ENCODE results near the gene SMAD3. TPM values are rescaled to one million over a fixed set of nuclear protein-coding genes. Genes with fewer than 3 reads are reported as not detected.
A peak's percentile ranks its signal among the peaks of the same experiment; 100 is the strongest.

SMAD3 gene
- total RNA-seq, 2 experiments from 2014 or later: 74.1 to 75.9 TPM

- POLR2A ChIA-PET: interaction anchor here (0.6 to 3.1 kb wide), 3 partner anchors 11 to 60 kb away, joined by 3 to 14 read pairs (median 3); no protein-coding TSS in a partner anchor
- Mint-ChIP-seq H3K27me3 (no peaks in the 10 kb centered on the region), H3K4me1 (peaks cover 38% of the 10 kb centered on the region), H3K4me3 (no peak overlapping the region), H3K9me3 (no peaks in the 10 kb centered on the region), H3K36me3 (peaks cover 8% of the 10 kb centered on the region), H3K27ac (no peak overlapping the region)
- peak; percentile 10 for DNase-seq
- no peak for ATAC-seq (ENCODE audit: low read depth)
These were observed 58.7 kb downstream of the SMAD3 start for GRCh38 chr15:67124111-67124510.

GRCh38 chr15:67124911-67125588, 59.6 kb downstream of the SMAD3 start:
- H3K4me1 Mint-ChIP-seq: peaks cover 31% of the 10 kb centered on the region
- peak; percentile 14 for DNase-seq
- H3K36me3 Mint-ChIP-seq: peaks cover 5% of the 10 kb centered on the region
- H3K27ac Mint-ChIP-seq: no peak overlapping the region
- H3K4me3 Mint-ChIP-seq: no peak overlapping the region
- no peak for ATAC-seq (ENCODE audit: low read depth)
- H3K27me3 Mint-ChIP-seq: no peaks in the 10 kb centered on the region
- H3K9me3 Mint-ChIP-seq: no peaks in the 10 kb centered on the region
- POLR2A ChIA-PET: interaction anchor here (0.5 to 3.1 kb wide), 3 partner anchors 10 to 39 kb away, joined by 3 to 14 read pairs (median 3); no protein-coding TSS in a partner anchor

DNA sequence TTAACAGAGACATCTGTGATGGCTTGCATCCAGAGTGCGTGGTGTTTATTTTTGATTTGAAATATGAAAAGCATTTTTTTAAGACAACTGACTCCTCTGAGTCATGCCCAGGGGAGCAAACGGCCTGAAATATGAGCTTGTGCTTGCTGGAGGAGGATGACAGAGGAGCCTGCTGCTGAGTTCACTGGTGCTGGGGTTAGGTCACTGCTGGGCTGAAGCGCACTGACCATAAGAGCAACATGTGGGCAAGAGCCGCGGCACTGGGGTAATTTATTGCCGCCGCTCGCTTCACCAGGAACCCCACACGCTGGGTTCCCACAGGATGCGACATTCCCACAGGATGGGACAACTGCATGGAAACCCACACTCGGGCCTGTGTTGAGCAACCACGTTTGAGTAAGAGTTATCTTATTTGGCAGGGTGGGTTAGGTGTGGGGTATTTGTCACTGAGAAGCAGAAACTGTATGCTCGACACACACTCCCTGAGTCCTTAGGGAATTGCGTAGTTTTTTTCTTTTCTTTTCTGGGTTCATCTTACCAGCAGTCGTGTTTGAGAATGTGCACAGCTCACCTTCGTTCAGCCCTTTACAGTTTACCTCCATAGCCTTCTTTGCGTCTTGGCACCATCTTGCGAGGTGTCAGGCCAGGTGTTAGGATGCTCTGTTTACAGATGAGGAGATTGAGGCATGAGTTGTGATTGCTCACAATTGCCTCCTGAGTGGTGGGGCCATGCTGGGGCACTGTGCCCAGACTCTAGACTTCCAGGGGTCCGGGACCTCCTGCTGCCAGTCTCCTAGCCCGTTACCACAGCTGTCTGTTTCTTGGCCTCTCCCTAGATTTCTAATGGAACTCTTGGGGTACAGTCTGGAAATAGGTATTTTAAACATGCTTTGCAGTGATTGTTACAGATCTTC, 60.4 kb downstream of the SMAD3 start:
- Mint-ChIP-seq H3K4me1 (peaks cover 25% of the 10 kb centered on the region), H3K27me3 (no peaks in the 10 kb centered on the region), H3K4me3 (no peak overlapping the region), H3K9me3 (no peaks in the 10 kb centered on the region), H3K27ac (no peak overlapping the region), H3K36me3 (peaks cover 5% of the 10 kb centered on the region)
- ATAC-seq (ENCODE audit: low read depth): no peak
- POLR2A ChIA-PET: interaction anchor here (3.1 kb wide), 1 partner anchor 9 kb away, joined by 14 read pairs; no protein-coding TSS in a partner anchor
- DNase-seq: peak; percentile 17

GRCh38 chr15:67126551-67127330, 61.3 kb downstream of the SMAD3 start:
- Mint-ChIP-seq H3K9me3 (no peaks in the 10 kb centered on the region), H3K4me1 (peaks cover 25% of the 10 kb centered on the region), H3K27ac (peak overlapping the region; percentile 24), H3K36me3 (peaks cover 5% of the 10 kb centered on the region), H3K4me3 (no peak overlapping the region), H3K27me3 (no peaks in the 10 kb centered on the region)
- ATAC-seq (ENCODE audit: low read depth) (no peak), DNase-seq (peak; percentile 17)
- POLR2A ChIA-PET: no interaction called here

- Mint-ChIP-seq H3K4me1 (peaks cover 25% of the 10 kb centered on the region), H3K27ac (no peak overlapping the region), H3K4me3 (no peak overlapping the region), H3K27me3 (no peaks in the 10 kb centered on the region), H3K9me3 (no peaks in the 10 kb centered on the region), H3K36me3 (peaks cover 5% of the 10 kb centered on the region)
- ATAC-seq (ENCODE audit: low read depth): no peak
- POLR2A ChIA-PET: no interaction called here
- DNase-seq: no peak
These were observed 61.9 kb downstream of the SMAD3 start for GRCh38 chr15:67127331-67127664.

DNA sequence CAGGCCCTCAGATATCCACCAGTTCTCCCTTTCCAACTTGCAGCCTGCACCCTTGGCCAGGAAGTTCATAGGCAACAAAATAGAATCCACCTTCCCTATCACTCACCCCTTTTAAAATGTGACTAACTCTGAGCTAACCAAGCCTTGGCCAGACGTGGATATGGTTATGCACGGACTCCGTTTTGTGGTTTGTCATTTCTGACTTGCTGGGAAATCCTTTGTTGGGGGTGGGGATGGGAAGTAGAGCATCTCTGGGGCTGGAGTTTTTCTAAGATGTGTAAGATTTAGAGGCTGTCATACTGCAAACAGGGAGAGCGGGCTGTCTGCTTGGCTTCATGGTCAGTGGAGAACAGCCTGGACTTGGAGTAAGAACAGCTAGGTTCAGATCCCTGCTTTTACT, 62.6 kb downstream of the SMAD3 start:
- POLR2A ChIA-PET: interaction anchor here (0.7 to 1.1 kb wide), 2 partner anchors 9 kb away, joined by 3 to 4 read pairs; no protein-coding TSS in a partner anchor
- no peak for DNase-seq
- no peak for ATAC-seq (ENCODE audit: low read depth)
- Mint-ChIP-seq H3K27me3 (no peaks in the 10 kb centered on the region), H3K27ac (no peak overlapping the region), H3K4me1 (peaks cover 28% of the 10 kb centered on the region), H3K4me3 (no peak overlapping the region), H3K36me3 (peaks cover 6% of the 10 kb centered on the region), H3K9me3 (no peaks in the 10 kb centered on the region)

DNA sequence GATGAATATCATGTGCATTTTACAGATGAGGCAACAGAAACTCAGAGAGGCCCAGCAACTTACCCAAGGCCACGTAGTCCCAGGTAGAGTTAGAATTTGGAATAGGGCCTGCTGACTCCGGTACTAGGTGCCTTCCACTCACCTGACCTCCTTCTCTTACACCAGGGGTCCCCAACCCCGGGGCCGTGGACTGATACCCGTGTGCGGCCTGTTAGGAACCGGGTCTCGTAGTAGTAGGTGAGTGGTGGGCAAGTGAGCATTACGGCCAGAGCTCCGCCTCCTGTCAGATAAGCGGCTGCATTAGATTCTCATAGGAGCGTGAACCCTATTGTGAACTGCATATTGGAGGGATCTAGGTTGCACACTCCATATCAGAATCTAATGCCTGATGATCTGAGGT, 64.8 kb downstream of the SMAD3 start:
- H3K4me1 Mint-ChIP-seq: peaks cover 44% of the 10 kb centered on the region
- H3K36me3 Mint-ChIP-seq: peaks cover 7% of the 10 kb centered on the region
- POLR2A ChIA-PET: no interaction called here
- ATAC-seq (ENCODE audit: low read depth) (no peak), DNase-seq (no peak)
- H3K4me3 Mint-ChIP-seq: no peak overlapping the region
- H3K27me3 Mint-ChIP-seq: no peaks in the 10 kb centered on the region
- no peaks in the 10 kb centered on the region for H3K9me3 Mint-ChIP-seq
- no peak overlapping the region for H3K27ac Mint-ChIP-seq

DNA sequence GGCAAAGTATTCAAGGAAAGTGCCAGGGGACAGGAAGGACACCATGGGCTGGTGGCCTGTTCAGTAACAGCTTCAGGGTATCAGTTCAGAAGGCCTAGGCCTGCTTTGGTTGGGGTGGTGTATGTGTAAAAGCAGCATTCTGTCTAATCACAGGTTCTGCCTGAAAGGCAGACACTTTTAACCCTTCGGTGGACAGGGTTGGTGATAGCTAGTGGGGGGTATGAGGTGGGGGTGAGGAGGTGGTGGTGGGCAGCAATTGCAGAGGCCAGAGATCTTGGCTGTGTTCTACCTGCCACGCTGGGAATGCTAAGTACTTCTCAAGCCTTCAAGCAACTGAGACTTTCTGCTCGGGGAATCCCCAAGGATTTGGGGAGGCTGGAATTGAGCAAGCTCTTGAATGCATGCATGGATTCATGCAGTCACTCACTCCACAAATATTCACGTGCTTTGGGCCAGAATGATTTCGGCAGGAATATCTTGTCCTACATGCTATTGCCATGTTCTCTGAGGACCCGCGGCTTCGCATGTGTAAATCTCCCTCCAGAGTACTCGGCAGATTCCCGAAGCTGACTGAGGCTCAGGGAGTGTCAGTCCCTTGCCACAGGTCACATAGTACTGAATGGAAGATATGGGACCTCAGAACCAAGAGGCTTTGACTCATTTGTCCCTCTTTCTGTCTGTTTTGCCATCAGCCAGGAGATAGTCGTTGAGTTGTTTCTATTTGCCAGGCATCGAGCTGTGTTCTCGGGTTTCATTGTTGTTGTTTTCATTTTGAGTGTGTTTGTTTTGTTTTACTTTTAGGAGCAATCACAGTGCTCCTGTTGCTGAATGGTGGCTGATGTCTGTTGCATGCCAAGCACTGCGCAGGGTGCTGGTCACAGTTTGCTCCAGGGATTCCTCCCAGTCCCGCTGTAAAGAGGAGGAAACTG, 65.5 kb downstream of the SMAD3 start:
- H3K9me3 Mint-ChIP-seq: no peaks in the 10 kb centered on the region
- H3K4me3 Mint-ChIP-seq: no peak overlapping the region
- DNase-seq: no peak
- peaks cover 7% of the 10 kb centered on the region for H3K36me3 Mint-ChIP-seq
- POLR2A ChIA-PET: interaction anchor here (1.3 kb wide), 1 partner anchor 10 kb away, joined by 3 read pairs; no protein-coding TSS in a partner anchor
- no peak for ATAC-seq (ENCODE audit: low read depth)
- peaks cover 50% of the 10 kb centered on the region for H3K4me1 Mint-ChIP-seq
- H3K27ac Mint-ChIP-seq: peak overlapping the region; percentile 29
- no peaks in the 10 kb centered on the region for H3K27me3 Mint-ChIP-seq

DNA sequence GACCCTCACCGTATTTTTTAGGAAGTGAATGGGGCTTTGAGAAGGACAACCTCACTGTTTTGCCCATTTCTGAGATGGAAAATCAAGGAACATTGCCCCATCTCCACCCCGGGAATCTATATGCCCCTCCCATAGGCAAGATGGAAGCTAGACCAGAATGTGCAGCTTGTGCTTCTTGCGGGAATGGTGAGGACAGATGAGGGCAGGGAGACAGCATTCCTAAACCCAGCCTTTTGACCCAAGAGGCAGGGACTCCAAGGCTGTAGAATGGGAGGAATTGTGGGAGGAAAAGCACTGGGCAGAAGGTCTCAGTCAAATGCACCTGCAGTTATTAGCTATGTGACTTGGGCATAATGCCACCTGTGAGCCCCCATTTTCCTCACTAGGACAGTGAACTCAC, 66.9 kb downstream of the SMAD3 start:
- Mint-ChIP-seq H3K4me3 (no peak overlapping the region), H3K36me3 (peaks cover 5% of the 10 kb centered on the region), H3K9me3 (no peaks in the 10 kb centered on the region), H3K27me3 (no peaks in the 10 kb centered on the region), H3K27ac (no peak overlapping the region), H3K4me1 (peaks cover 58% of the 10 kb centered on the region)
- no peak for DNase-seq
- ATAC-seq (ENCODE audit: low read depth): no peak
- POLR2A ChIA-PET: no interaction called here

DNA sequence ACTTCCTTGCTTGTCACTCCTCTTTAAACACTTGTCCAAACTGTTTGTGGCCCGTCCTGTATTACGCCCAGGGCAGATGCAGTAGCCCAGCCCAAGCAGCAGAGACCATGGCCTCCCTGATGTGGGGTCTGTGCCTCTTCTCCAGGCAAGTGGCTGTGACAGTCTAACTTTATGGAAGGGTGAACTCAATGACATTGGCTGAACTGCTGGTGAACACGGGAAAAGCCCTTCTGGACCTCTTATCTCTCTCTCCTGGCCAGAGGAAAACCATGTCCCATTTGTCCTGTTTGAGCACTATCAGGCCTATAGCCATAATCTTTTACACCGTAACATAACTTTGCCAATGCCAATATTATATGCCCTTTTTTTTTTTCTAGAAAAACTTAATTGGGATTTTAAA, 67.6 kb downstream of the SMAD3 start:
- Mint-ChIP-seq H3K36me3 (peaks cover 2% of the 10 kb centered on the region), H3K9me3 (no peaks in the 10 kb centered on the region), H3K4me1 (peaks cover 57% of the 10 kb centered on the region), H3K4me3 (no peak overlapping the region), H3K27ac (peak overlapping the region; percentile 78), H3K27me3 (no peaks in the 10 kb centered on the region)
- no peak for ATAC-seq (ENCODE audit: low read depth)
- POLR2A ChIA-PET: no interaction called here
- DNase-seq: no peak

DNA sequence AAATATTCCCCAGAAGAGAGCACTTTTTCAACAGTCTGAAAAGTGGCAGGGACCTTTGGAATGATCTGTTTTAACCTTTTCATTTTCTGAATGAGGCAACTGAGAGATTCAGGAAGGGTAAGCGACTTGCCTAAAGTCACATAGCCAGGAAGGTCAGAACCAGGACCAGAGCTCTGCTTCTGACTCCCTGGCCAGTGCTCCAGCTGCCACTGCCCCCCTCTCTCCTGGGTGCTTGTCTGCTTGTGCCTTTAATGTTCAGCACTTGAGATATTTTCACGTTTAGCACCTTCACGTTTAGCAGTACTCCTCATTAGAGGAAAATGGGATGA, 68.3 kb downstream of the SMAD3 start:
- Mint-ChIP-seq H3K27me3 (no peaks in the 10 kb centered on the region), H3K9me3 (no peaks in the 10 kb centered on the region), H3K4me1 (peaks cover 58% of the 10 kb centered on the region), H3K27ac (peak overlapping the region; percentile 98), H3K4me3 (peak overlapping the region; percentile 86), H3K36me3 (peaks cover 5% of the 10 kb centered on the region)
- no peak for DNase-seq
- POLR2A ChIA-PET: interaction anchor here (0.6 to 2.1 kb wide), 9 partner anchors 9 to 120 kb away, joined by 3 to 20 read pairs (median 11); partner anchors contain the start of genes AAGAB and IQCH
- ATAC-seq (ENCODE audit: low read depth): no peak

GRCh38 chr15:67134067-67134838, 68.9 kb downstream of the SMAD3 start:
- H3K4me3 Mint-ChIP-seq: peak overlapping the region; percentile 86
- no peaks in the 10 kb centered on the region for H3K9me3 Mint-ChIP-seq
- ATAC-seq (ENCODE audit: low read depth) (peak; percentile 97), DNase-seq (peak; percentile 58)
- POLR2A ChIA-PET: interaction anchor here (0.6 to 2.1 kb wide), 22 partner anchors 10 to 222 kb away, joined by 3 to 20 read pairs (median 4); partner anchors contain the start of genes AAGAB, IQCH and SMAD3
- H3K27ac Mint-ChIP-seq: peak overlapping the region; percentile 98
- H3K36me3 Mint-ChIP-seq: peaks cover 5% of the 10 kb centered on the region
- peaks cover 58% of the 10 kb centered on the region for H3K4me1 Mint-ChIP-seq
- H3K27me3 Mint-ChIP-seq: no peaks in the 10 kb centered on the region
